ENCODE measurements around the gene PREX1. TPM values are rescaled to one million over a fixed set of nuclear protein-coding genes. Genes with fewer than 3 reads are reported as not detected.

Gene PREX1
- polyA plus RNA-seq, 1 of the 3 experiments (the other 2 are of a cell fraction), result 5.3 TPM

- H3K27ac ChIP-seq (ENCODE audit: low read depth in 2 of 2, low read length in 1 of 2), result no peak overlapping the region
- no peak overlapping the region for H3K4me3 ChIP-seq (ENCODE audit: low read depth in 2 of 2, low read length in 1 of 2)
- TF ChIP-seq ELF1 (IDR thresholded peaks at IDR 0.05), result no peak
- TF ChIP-seq, protein P1, sequence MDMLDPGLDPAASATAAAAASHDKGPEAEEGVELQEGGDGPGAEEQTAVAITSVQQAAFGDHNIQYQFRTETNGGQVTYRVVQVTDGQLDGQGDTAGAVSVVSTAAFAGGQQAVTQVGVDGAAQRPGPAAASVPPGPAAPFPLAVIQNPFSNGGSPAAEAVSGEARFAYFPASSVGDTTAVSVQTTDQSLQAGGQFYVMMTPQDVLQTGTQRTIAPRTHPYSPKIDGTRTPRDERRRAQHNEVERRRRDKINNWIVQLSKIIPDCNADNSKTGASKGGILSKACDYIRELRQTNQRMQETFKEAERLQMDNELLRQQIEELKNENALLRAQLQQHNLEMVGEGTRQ (IDR thresholded peaks at IDR 0.05; ENCODE audit: borderline replicate concordance, low read depth, low read length), result no peak
- TF ChIP-seq RXRA (IDR thresholded peaks at IDR 0.05; ENCODE audit: borderline replicate concordance, low read depth), result no peak
- TF ChIP-seq, protein P2, sequence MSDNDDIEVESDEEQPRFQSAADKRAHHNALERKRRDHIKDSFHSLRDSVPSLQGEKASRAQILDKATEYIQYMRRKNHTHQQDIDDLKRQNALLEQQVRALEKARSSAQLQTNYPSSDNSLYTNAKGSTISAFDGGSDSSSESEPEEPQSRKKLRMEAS (IDR thresholded peaks at IDR 0.05; ENCODE audit: low read depth), result no peak
- TF ChIP-seq PBX3 (IDR thresholded peaks at IDR 0.05), result no peak
- no peak for TF ChIP-seq REST (IDR thresholded peaks at IDR 0.05; ENCODE audit: low read depth, low read length)
- no peak for TF ChIP-seq YY1 (IDR thresholded peaks at IDR 0.05; ENCODE audit: low read depth)
- no peak for TF ChIP-seq FOXM1 (IDR thresholded peaks at IDR 0.05; ENCODE audit: low read depth)
- no peak for TF ChIP-seq FOXJ3 (CRISPR knock-in tag; IDR thresholded peaks at IDR 0.05)
- no peak for TF ChIP-seq RCOR1 (IDR thresholded peaks at IDR 0.05; ENCODE audit: low read length)
- no peak for TF ChIP-seq JUND (IDR thresholded peaks at IDR 0.05)
- no peak for TF ChIP-seq EP300 (IDR thresholded peaks at IDR 0.05; ENCODE audit: borderline replicate concordance in 1 of 2, low read depth in 1 of 2, low read length in 1 of 2)
- TF ChIP-seq FOSL2 (IDR thresholded peaks at IDR 0.05; ENCODE audit: borderline replicate concordance, low read depth), result no peak
- TF ChIP-seq SIN3A (IDR thresholded peaks at IDR 0.05; ENCODE audit: borderline replicate concordance, low read depth, low read length), result no peak
- TF ChIP-seq TCF12 (IDR thresholded peaks at IDR 0.05), result no peak
- TF ChIP-seq EZH2phosphoT487 (IDR thresholded peaks at IDR 0.05; ENCODE audit: borderline replicate concordance, low read depth), result no peak
- no peak for TF ChIP-seq CHD2 (IDR thresholded peaks at IDR 0.05; ENCODE audit: low read length, partially characterized antibody)
- TF ChIP-seq, protein P3, sequence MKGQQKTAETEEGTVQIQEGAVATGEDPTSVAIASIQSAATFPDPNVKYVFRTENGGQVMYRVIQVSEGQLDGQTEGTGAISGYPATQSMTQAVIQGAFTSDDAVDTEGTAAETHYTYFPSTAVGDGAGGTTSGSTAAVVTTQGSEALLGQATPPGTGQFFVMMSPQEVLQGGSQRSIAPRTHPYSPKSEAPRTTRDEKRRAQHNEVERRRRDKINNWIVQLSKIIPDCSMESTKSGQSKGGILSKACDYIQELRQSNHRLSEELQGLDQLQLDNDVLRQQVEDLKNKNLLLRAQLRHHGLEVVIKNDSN (IDR thresholded peaks at IDR 0.05; ENCODE audit: borderline replicate concordance, low read depth), result no peak
- no peaks in the 10 kb centered on the region for H3K27me3 ChIP-seq (ENCODE audit: insufficient read depth)
- peaks cover 0 to 9% of the 10 kb centered on the region in 2 experiments; a peak in 1 of 4 replicates for H3K4me1 ChIP-seq (ENCODE audit: control insufficient read depth in 1 of 2, insufficient read depth in 2 of 2, low read depth in 1 of 2, low read length in 1 of 2)
- H4K20me1 ChIP-seq (ENCODE audit: insufficient read depth), result no peaks in the 10 kb centered on the region
- H3K79me2 ChIP-seq (ENCODE audit: insufficient read depth), result no peaks in the 10 kb centered on the region
- WGBS (ENCODE audit: low lambda C conversion rate), result 82% methylated on average over 5 of the region's 9 CpGs
- H3K9ac ChIP-seq, result no peak overlapping the region
- ChIA-PET POLR2A (no interaction called here), CTCF (interaction anchor here (1.1 to 10.4 kb wide), 5 partner anchors 16 to 929 kb away, joined by 3 to 105 read pairs (median 17); no protein-coding TSS in a partner anchor)
- no peaks in the 10 kb centered on the region for H3K9me3 ChIP-seq
- DNase-seq, result no peak
- no peaks in the 10 kb centered on the region for H3K36me3 ChIP-seq (replicated peaks in 1 of 2; ENCODE audit: control insufficient read depth in 1 of 2, insufficient read depth in 2 of 2, low read length in 1 of 2)
- no peaks in the 10 kb centered on the region for H3K9me2 ChIP-seq
- H3F3A ChIP-seq (replicated peaks; ENCODE audit: insufficient read depth), result no peaks in the 10 kb centered on the region
- H2AFZ ChIP-seq (ENCODE audit: low read depth), result no peak overlapping the region
- H3K4me2 ChIP-seq, result no peak overlapping the region
Measured at GRCh38 chr20:48637461-48637860, 190.3 kb downstream of the PREX1 start.
